SW 1271 (cell line): ENCODE measurements around the gene PFN3.

ENCODE experiments used
- DNase-seq, 2 experiments: peaks; one replicate each; lab custom pipeline; 2025; lab: John Stamatoyannopoulos, UW

PFN3 gene

GRCh38 chr5:177359860-177360259 is 40.6 kb downstream of the PFN3 start:
- no peak for DNase-seq

GRCh38 chr5:177359451-177359851 is 41.0 kb downstream of the PFN3 start:
- DNase-seq: no peak

DNA sequence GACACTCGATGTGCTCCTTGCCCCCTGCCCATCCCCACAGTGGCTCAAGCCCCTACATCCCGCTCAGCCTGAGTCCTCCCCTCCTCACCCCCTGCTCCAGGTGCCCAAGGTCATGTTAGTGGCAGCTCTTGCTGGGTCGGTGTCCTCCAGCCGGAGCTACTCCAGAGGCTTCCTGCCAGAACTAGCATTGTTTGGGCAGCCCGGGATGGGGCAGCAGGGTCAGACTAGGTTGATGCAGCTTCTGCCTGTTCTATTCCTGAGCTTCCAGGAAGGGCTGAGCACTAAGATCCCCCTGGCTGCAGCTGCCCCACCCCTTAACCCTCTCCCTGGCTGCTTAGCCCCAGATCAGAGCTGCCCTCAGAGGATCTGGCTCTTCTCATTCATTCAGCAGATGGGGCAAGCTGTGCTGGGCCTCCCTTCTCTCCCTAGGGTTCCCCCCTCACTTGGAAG is 42.1 kb downstream of the PFN3 start:
- no peak for DNase-seq

DNA sequence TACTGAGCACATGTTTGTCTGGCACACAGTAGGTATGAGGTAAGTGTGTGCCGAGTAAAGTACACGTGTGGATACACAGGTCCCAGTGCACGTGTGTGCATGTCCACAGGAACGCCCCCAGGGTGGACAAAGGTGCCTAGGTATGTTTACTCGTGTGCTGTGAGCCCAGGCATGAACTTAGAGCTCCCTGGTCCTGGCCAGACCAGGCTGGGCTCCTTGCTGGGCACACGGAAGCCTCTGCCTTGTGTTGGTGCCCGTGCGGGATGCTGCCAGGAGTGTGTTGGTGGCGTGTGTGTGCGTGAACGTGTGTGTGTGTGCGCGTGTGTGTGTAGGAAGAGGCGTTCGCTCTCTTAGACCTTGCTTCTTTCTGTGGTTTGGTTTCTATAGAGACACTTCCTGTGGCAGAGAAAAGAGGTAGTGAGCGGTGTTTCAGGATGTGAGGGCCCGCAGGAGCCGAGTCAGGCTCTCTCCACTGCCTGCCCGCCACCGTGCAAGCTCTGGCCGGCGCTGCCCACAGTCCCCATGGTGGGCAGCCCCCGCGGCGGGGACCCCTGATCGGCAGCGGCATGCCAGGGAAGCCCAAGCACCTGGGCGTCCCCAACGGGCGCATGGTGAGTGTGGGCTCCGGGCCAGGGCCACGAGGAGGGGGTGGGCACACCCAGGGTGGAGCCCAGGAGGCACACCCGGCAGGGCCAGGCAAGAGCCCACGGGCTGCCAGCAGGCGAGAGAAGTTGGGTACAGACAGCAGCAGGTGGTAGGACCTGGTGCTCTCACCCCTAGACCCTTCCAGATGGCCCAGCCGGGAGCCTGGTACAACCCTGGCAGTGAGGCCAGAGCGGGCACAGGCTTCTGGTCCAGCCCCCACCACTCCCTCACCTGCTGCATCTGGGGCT is 42.8 kb downstream of the PFN3 start, which contains the start of gene RGS14:
RGS14 (plus strand) TSS at position 466 of the 893 bp plus-strand sequence; CDS start at position 567, 101 bp downstream.
- peak in 1 of 2 experiments; percentile 25 for DNase-seq

DNA sequence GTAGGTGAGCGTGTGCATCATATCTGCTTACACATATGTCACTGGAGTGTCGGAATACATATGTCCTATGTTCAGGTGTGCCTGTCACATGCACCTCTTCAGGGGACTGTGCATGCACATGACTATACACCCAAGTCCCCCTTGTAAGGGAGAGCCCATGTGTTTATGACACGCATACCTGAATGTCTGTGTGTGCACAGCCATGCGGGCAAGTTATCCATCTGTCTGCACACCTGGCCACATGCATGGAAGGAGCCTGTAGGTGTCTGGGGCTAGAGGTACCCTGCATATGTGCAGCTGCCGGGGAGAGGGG is 43.4 kb downstream of the PFN3 start:
- no peak for DNase-seq

- no peak for DNase-seq
These were observed 43.7 kb downstream of the PFN3 start for GRCh38 chr5:177356746-177357145.

- DNase-seq: no peak
These were observed 44.6 kb downstream of the PFN3 start for GRCh38 chr5:177355868-177356168.

DNA sequence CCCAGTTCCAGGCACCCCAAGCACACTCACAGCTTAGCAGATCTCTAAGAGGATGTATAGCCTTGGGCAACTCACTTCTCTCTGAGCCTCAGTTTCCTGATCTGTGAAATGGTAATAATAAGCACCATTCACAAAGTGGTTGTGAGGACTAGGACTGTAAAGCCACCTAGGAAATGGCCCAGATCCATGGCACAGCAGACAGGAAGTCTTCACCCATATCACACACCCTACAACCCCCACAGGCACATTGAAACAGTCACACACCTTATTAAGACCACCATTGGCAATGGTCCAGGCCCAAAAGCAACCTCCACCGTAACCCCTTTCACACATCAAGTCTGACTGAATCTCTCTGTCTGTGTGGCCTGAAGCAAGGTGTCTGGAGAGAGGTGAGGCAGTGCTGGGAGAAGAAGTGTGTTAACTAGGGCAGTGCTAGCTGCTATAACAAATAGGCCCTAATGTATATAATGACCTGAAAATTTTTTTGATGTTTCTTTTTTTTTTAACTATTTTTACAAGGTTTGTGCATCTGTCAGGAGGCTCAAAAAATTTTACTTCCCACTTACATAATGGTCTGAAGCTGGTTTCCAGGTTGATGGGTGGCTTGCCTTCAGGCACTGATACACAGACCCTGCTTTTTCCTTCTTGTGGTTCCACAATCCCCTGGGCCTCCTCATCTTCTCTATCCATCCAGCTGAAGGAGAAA is 45.1 kb downstream of the PFN3 start:
- no peak for DNase-seq

DNA sequence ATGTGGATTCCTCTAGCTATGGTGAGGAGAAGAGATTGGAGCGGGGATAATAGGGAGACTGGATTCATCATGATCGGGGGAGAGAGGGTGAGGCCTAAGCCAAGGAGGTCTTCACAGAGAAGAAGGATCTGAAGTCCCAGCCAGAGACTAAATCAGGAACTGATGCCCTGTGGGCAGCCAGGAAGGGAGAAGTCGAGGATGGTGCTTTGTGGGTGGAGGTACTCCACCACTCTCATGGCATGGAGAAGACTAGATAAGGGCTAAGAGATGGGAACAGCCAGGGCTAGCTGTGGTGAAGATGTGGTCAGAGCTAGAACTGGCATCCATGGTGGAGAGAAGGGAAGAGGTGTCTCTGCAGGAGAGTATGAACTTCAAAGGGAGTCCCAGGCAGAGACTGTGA is 45.8 kb downstream of the PFN3 start:
- DNase-seq: no peak

DNA sequence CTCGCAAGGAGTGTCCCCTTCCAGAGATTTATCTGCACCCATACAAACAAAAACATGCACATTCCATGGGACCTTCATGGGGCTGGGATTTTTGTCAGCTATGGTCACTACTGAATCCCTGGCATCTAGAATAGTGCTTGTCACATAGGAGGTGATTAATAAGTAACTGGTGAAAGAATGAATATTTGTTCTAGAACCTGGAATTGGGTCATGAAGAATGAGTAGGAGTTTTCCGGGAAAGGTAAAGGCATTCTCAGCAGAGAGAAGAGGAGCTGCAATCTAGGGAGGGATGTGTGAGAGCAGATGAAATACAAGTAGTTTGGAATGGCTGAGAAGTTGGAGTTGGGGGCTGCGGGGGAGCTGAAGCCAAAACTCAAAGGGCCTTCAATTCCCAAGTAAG is 46.2 kb downstream of the PFN3 start:
- no peak for DNase-seq

DNA sequence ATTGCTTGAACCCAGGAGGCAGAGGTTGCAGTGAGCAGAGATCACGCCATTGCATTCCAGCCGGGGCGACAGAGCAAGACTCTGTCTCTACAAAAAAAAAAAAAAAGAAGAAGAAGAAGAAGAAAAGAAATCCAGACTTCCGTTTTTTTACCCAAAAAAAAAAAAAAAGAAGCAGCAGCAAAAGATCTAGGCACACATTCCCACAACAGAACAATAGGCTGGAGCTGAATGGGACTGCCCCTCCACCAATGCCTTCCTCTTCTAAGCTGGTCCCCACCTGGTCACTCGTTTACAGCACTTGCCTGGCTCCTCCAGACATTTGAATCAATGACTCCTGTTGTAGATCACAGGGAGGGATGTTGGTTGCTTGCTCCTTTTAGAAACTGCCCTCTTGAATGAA is 47.4 kb downstream of the PFN3 start:
- DNase-seq: no peak

DNA sequence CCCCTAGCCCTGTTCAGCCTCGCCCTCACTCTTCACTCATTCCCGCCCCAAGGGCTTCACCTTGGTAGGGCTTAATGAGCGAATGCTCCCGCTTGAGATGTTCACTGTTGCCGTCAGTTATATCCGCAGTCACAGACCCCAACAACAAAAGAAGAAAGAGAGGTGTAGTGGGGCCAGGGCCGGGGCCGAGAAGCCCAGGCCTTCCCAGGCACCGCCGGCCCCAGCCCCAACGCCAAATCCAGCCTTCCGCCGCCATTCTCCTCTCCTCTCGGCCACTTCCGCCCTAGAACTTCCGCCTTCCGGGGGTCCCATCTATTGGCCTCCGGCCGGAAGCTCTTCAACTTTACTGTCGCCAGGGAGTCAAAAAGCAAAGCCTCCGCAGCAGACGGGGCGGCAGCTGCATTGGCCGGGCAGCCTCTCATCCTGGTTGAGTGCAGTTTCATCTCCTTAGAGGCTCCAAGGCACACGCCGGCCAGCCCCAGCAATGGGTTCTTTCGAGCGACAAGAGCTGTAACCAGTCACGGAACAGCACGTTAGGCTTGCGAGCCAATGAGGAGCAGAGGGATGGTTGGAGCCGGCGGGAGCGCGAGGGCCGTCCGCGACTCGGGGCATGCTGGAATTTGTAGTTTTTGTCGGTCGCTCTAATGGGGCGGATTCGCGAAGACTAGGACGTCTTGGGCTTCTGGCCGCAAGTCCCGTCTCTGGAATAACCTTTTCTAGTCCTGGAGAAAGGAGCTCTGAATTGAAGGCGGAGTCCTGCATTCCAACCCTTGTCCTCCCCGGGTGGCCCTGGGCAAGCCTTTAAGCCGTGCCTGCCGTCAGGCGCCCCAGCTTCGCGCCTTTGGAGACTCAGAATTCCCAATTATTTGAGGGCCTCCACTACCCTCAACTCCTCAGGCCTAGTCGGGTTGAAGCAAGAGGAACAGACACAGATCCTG is 48.8 kb downstream of the PFN3 start, which contains the start of gene LMAN2:
LMAN2 (minus strand) TSS at position 277 of the 938 bp plus-strand sequence; CDS start at position 256, 21 bp downstream.
- DNase-seq: peak; percentile 89 to 97

DNA sequence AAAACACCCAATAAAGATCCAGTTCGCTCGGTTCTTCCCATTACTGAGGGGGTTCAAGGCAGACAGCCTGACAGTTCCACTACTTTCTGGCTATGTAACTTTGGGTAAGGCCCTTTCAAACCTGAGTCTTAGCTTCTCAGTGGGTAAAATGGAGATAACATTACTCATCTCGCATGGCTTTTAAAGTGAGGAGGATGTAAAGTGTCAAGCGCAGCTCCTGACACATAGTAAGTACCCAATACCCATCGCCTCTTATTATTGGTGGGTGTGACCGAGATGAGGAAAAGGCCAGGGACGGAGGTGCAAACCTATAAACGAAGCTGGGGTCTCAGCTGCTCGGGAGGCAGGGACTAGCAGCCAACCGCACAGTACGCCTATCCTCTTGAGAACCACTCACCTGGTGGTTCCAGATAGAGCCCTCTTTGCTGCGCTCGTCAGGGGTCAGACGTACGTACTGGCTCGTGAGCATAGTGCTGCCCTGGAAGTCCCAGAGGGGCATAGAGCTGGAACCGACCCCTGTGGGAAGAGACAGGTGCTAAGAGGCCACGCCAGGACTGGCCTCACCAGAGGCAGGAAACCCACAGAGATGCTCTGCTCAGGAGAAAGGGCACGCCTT is 49.6 kb downstream of the PFN3 start:
- no peak for DNase-seq
